GM12878 (cell line): ENCODE results near the gene TBXAS1. TPM values are rescaled to one million over a fixed set of nuclear protein-coding genes. Genes with fewer than 3 reads are reported as not detected.

Experiments
- ATAC-seq: fragments of 200-7000 bp; cut with Tn5 transposase; 3 replicates; pipeline ENCODE4 v1.9.1; 2020; ENCODE audit warnings: mild to moderate bottlenecking, moderate library complexity
- BruUV-seq: library from RNA; stranded (reverse); fragments of 400-500 nt; replicated peaks from 2 replicates; lab custom pipeline; 2021; lab: Mats Ljungman, UMichigan
- CTCF ChIA-PET: fragments of 300-600 bp; sonication (Branson Sonifier 250); formaldehyde crosslinking; extraction: SDS; loops from one replicate; lab custom pipeline; 2021; ENCODE audit warnings: inconsistent platforms; lab: Yijun Ruan, JAX
- POLR2A ChIA-PET: fragments of 350-600 bp; formaldehyde crosslinking; extraction: SDS; loops from one replicate; lab custom pipeline; 2021; ENCODE audit warnings: inconsistent platforms; lab: Charles Lee
- RAD21 ChIA-PET: fragments of 300-600 bp; sonication (Branson Sonifier 250); formaldehyde crosslinking; loops from one replicate; lab custom pipeline; 2023; ENCODE audit warnings: antibody characterized with exemption; ENCODE audit not compliant: unreplicated experiment; lab: Charles Lee
- SMC1A ChIA-PET: fragments of 300-600 bp; sonication (Branson Sonifier 250); formaldehyde crosslinking; loops from one replicate; lab custom pipeline; 2023; ENCODE audit not compliant: unreplicated experiment, uncharacterized antibody; lab: Charles Lee
- DNase-seq: peaks from one replicate; pipeline ENCODE4 v3.0.0-alpha.2; 2011; ENCODE audit warnings: low read depth, low spot score
- FAIRE-seq: peaks from 3 replicates; lab custom pipeline; 2011; peaks lifted over from hg19 to GRCh38; lab: Jason Lieb, UNC
- H2AFZ ChIP-seq: 2 replicates; pipeline ENCODE4 v1.6.0; 2011; ENCODE audit warnings: low read depth, low read length, control low read depth; ENCODE audit not compliant: control insufficient read depth
- H3K27ac ChIP-seq: 2 replicates; pipeline ENCODE4 v1.5.1; 2011; ENCODE audit warnings: control low read depth; ENCODE audit not compliant: control insufficient read depth, insufficient read depth
- H3K27me3 ChIP-seq, 2 experiments: replicated peaks in 1 of 2; 2 replicates each; pipeline versions ENCODE4 v1.6.0 to v1.6.1; 2011; ENCODE audit warnings: low read length in 1 of 2; ENCODE audit not compliant: control insufficient read depth in 2 of 2, insufficient read depth in 2 of 2
- H3K36me3 ChIP-seq, 2 experiments: 2 replicates each; pipeline ENCODE4 v1.5.1; 2011; ENCODE audit warnings: low read length in 1 of 2; ENCODE audit not compliant: control insufficient read depth in 2 of 2, insufficient read depth in 2 of 2
- H3K4me1 ChIP-seq: 2 replicates; pipeline ENCODE4 v1.6.1; 2011; ENCODE audit warnings: mild to moderate bottlenecking, low read length, moderate library complexity, mixed read lengths; ENCODE audit not compliant: control insufficient read depth, insufficient read depth
- H3K4me2 ChIP-seq: 2 replicates; pipeline ENCODE4 v1.6.0; 2011; ENCODE audit warnings: control low read depth; ENCODE audit not compliant: control insufficient read depth, insufficient read depth
- H3K4me3 ChIP-seq: fragments of 200-600 bp; sonication (generic); 2 replicates; pipeline ENCODE4 v1.5.1; 2016
- H3K79me2 ChIP-seq: 2 replicates; pipeline ENCODE4 v1.6.0; 2011; ENCODE audit warnings: low read length; ENCODE audit not compliant: control insufficient read depth, insufficient read depth
- H3K9ac ChIP-seq: 2 replicates; pipeline ENCODE4 v1.8.0; 2011; ENCODE audit warnings: low read length, control low read depth, mixed read lengths; ENCODE audit not compliant: control insufficient read depth, insufficient read depth
- H3K9me3 ChIP-seq: replicated peaks from 3 replicates; pipeline ENCODE4 v1.5.1; 2011; ENCODE audit warnings: mild to moderate bottlenecking, low read length; ENCODE audit not compliant: control insufficient read depth, insufficient read depth
- H4K20me1 ChIP-seq: 2 replicates; pipeline ENCODE4 v1.6.0; 2011; ENCODE audit not compliant: control insufficient read depth, insufficient read depth
- ATF3 ChIP-seq: IDR thresholded peaks from 2 replicates; pipeline ENCODE4 v1.6.1; 2011; ENCODE audit warnings: low read depth, mild to moderate bottlenecking, low read length, moderate library complexity, borderline replicate concordance; ENCODE audit errors: extremely low read depth
- ESRRA ChIP-seq: IDR thresholded peaks from 2 replicates; pipeline ENCODE4 v1.6.1; 2012; ENCODE audit warnings: mild to moderate bottlenecking, low read length, improper control_type of control experiment
- NKRF ChIP-seq: fragments of 450-650 bp; conservative IDR thresholded peaks from 2 replicates; pipeline ENCODE4 v1.6.1; 2017; ENCODE audit warnings: mild to moderate bottlenecking, moderate library complexity
- PAX5 ChIP-seq: IDR thresholded peaks from 2 replicates; pipeline ENCODE4 v1.6.1; 2011; ENCODE audit warnings: low read depth, low read length, borderline replicate concordance
- POLR2AphosphoS5 ChIP-seq: IDR thresholded peaks from 2 replicates; pipeline ENCODE4 v1.6.1; 2011; ENCODE audit warnings: mild to moderate bottlenecking, low read length, inconsistent platforms
- SREBF1 ChIP-seq: IDR thresholded peaks from 2 replicates; pipeline ENCODE4 v1.6.1; 2012; ENCODE audit warnings: mild to moderate bottlenecking, low read length
- ZBTB4 ChIP-seq: fragments of 450-650 bp; formaldehyde crosslinking; IDR thresholded peaks from 2 replicates; pipeline ENCODE4 v1.4.0; 2022; ENCODE audit warnings: mild to moderate bottlenecking, moderate library complexity
- ZNF217 ChIP-seq: fragments of 450-650 bp; IDR thresholded peaks from 2 replicates; pipeline ENCODE4 v1.6.1; 2017; ENCODE audit warnings: antibody characterized with exemption, mild to moderate bottlenecking
- ZNF274 ChIP-seq: IDR thresholded peaks from one replicate; pipeline ENCODE4 v1.8.0; 2011; ENCODE audit not compliant: insufficient read length, insufficient read depth
- WGBS: methylation state at CpG from one replicate; pipeline ENCODE4 v1.1.6; 2016; ENCODE audit warnings: low lambda C conversion rate; ENCODE audit not compliant: insufficient replicate concordance, insufficient coverage; ENCODE audit errors: missing lambda C conversion rate; 5-methylcytosine and 5-hydroxymethylcytosine counted together
- in situ Hi-C: fragments of 300-500 bp; cut with MboI; formaldehyde crosslinking; loops from 9 replicates; pipeline ENCODE4 v1.14.3; 2018; ENCODE audit warnings: mixed read lengths
- intact Hi-C: fragments of 100-400 bp; cut with micrococcal nuclease; formaldehyde crosslinking; loops from one replicate; pipeline ENCODE4 v1.14.2; 2022; ENCODE audit not compliant: unreplicated experiment
- polyA plus RNA-seq, 11 experiments: library from polyadenylated mRNA; depleted of rRNA in 4 of 11; unstranded in 6 of 11; stranded (reverse) in 5 of 11; fragments of >200 nt; fragmentation: Nextera tagmentation in 4 of 11; fragmentation: Illumina TruSeq in 1 of 11; extraction: Ambion mirVana in 4 of 11; extraction: Trizol in 1 of 11; gene quantifications; 1 replicate in 1 of 11; 2 replicates in 10 of 11; pipeline versions ENCODE4 v1.2.1 to v1.2.3, GENCODE V29; 2011 to 2016; ENCODE audit warnings: inconsistent platforms in 2 of 11, missing spikeins in 2 of 11, low read depth in 1 of 11
- total RNA-seq, 4 experiments: library from RNA; depleted of rRNA in 3 of 4; stranded (reverse); fragments of >200 nt in 3 of 4; fragmentation: Illumina TruSeq in 1 of 4; extraction: Trizol in 1 of 4; gene quantifications; 2 replicates each; pipeline versions ENCODE4 v1.2.1 to v1.2.3, GENCODE V29; 2013 to 2021

TBXAS1 gene
- total and polyA plus RNA-seq, 10 of the 15 experiments (the other 5 are each of a cell fraction or from before 2014, with no cell fraction given): 1.5 to 32.7 (median 16.3) TPM

GRCh38 chr7:140027858-140028257, 198.8 kb downstream of the TBXAS1 start:
- no peak for FAIRE-seq
- H3K27ac ChIP-seq: no peak overlapping the region
- H3K36me3 ChIP-seq: peaks cover 4 to 5% of the 10 kb centered on the region in 2 experiments; a peak in 3 of 4 replicates
- no peaks in the 10 kb centered on the region for H4K20me1 ChIP-seq
- CTCF ChIA-PET: no interaction called here
- no TSS peak for BruUV-seq
- no peaks in the 10 kb centered on the region for H3K27me3 ChIP-seq
- no peak for TF ChIP-seq SREBF1
- no peak for TF ChIP-seq NKRF
- TF ChIP-seq ZNF217: no peak
- no peak for TF ChIP-seq ZBTB4
- no peak for TF ChIP-seq ESRRA
- no peak for TF ChIP-seq ZNF274
- no peak for TF ChIP-seq POLR2AphosphoS5
- TF ChIP-seq ATF3: no peak
- no peak for TF ChIP-seq PAX5
- TF ChIP-seq, all 136 proteins: peak for 0
- no peak overlapping the region for H3K9ac ChIP-seq
- SMC1A ChIA-PET: no interaction called here
- ATAC-seq: no peak
- RAD21 ChIA-PET: no interaction called here
- H3K4me2 ChIP-seq: no peak overlapping the region
- POLR2A ChIA-PET: no interaction called here
- no peaks in the 10 kb centered on the region for H3K4me1 ChIP-seq
- no peak overlapping the region for H2AFZ ChIP-seq
- WGBS: 86% methylated on average over 9 of the region's 9 CpGs
- intact Hi-C loops (no loop called here), in situ Hi-C loops (no loop called here)
- H3K9me3 ChIP-seq: no peaks in the 10 kb centered on the region
- no peak for DNase-seq
- no peaks in the 10 kb centered on the region for H3K79me2 ChIP-seq
- no peak overlapping the region for H3K4me3 ChIP-seq
